Embryonic facial prominence (tissue), 1 donor: ENCODE measurements around the gene MAGEA9B.
"Not testable (repeated sequence)": the region's sequence is repeated elsewhere in the genome, so short reads cannot be mapped to it uniquely, and the experiment has no call there.

ENCODE experiments used
- DNase-seq: peaks from one replicate; pipeline ENCODE4 v3.0.0-alpha.2; 2016; ENCODE audit errors: extremely low spot score

MAGEA9B gene

DNA sequence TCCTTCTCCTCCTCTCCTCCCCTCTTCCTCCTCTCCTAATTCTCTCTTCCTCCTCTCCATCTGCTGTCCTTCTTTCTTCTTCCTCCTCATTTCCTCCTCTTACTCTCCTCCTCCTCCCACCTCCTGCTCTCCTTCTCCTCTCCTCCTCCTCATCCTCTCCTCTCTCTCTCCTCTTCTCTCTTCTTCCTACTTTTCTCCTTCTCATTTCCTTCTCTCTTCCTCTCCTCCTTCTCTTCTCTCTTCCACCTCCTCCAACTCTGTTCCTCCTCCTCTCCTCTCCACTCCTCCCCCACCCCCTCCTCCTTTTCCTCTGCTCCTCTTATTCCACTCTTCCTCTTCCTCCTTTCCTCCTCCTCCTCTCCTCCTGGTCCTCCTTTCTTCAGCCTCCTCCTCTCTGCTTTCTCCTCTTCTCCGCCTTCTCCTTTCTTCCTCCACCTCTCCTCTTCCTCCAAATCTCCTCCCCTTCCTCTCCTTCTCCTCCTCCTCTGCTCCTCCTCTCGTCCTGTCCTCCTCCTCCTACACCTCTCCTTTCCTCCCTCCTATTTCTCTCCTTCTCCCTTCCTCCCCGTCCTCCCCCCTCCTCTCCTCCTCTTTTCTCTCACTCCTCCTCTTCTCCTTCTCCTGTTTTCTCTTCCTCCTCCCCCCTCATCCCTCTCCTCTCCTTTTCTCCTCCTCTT lies 52.2 kb downstream of the MAGEA9B start:
- DNase-seq, result not testable (repeated sequence)

DNA sequence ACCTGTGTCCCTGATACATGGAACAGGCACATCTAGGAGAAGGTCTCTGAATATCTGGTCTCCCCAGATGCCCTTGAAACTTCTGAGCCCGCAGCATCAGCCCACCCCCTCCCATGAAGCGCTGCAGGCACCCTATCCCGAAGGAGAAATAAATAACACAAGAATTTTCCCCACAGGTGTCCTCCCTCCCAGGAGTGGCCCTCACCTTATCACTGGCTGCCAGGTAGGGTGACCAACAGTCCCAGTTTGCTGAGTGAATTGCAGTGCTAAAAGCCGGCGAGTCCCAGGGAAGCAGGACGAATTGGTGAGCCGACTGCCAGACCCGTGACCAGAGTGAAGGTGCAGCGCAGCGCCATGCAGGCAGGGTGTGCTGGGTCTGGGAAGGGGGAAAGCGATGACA lies 53.3 kb downstream of the MAGEA9B start:
- not testable (repeated sequence) for DNase-seq

DNA sequence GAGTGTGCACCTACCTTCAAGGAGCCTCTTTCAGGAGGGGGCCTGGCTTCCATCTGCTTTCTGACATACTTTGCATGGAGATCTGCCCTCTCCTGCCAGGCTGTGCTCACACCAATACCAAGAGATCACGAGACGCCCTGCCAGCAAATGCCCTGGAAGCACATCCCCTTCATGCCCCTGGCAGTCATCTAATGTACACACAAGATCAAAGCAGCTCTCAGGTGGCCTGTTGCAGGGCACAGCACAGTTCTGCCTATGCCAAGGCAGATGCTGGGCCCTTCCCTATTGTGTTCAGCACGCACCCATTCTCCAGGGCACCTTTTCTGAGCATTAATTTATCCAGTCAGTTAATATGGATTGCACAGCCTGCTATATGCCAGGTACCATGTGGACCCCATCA lies 54.4 kb downstream of the MAGEA9B start:
- DNase-seq, result not testable (repeated sequence)
